HCT116 (cell line): ENCODE results near the gene RAP1B.

Experiments
- ATF3 ChIP-seq: IDR thresholded peaks from 2 replicates; pipeline ENCODE4 v1.6.1; 2012
- CBX3 ChIP-seq: IDR thresholded peaks from 2 replicates; pipeline ENCODE4 v1.6.1; 2012; ENCODE audit warnings: low read depth
- CEBPB ChIP-seq: IDR thresholded peaks from 2 replicates; pipeline ENCODE4 v1.6.1; 2012; ENCODE audit warnings: low read depth
- CTCF ChIP-seq, 3 experiments: fragments of 200-600 bp in 1 of 3; sonication (generic) in 1 of 3; IDR thresholded peaks in 2 of 3; conservative IDR thresholded peaks in 1 of 3; 2 replicates each; pipeline ENCODE4 v1.5.1; 2012 to 2017; ENCODE audit warnings: low read depth in 2 of 3, low read length in 2 of 3, antibody characterized with exemption in 1 of 3, borderline replicate concordance in 1 of 3, control low read depth in 1 of 3, mild to moderate bottlenecking in 1 of 3, mixed read lengths in 1 of 3, mixed run types in 1 of 3, moderate library complexity in 1 of 3; ENCODE audit not compliant: insufficient read depth in 1 of 3
- EZH2 ChIP-seq: fragments of 200-600 bp; sonication (generic); IDR thresholded peaks from 2 replicates; pipeline ENCODE4 v1.6.1; 2017; ENCODE audit warnings: antibody characterized with exemption, mixed run types
- EZH2phosphoT487 ChIP-seq: fragments of 200-600 bp; IDR thresholded peaks from 2 replicates; pipeline ENCODE4 v1.6.1; 2018; ENCODE audit warnings: antibody characterized with exemption, borderline replicate concordance
- JUND ChIP-seq: IDR thresholded peaks from 2 replicates; pipeline ENCODE4 v1.6.1; 2012
- MAX ChIP-seq: IDR thresholded peaks from 2 replicates; pipeline ENCODE4 v1.6.1; 2012
- POLR2A ChIP-seq: IDR thresholded peaks from 2 replicates; pipeline ENCODE4 v1.7.0; 2011; ENCODE audit warnings: borderline replicate concordance; ENCODE audit not compliant: insufficient read depth, insufficient read length; ENCODE audit errors: extremely low read depth
- POLR2AphosphoS5 ChIP-seq: IDR thresholded peaks from 2 replicates; pipeline ENCODE4 v1.6.1; 2011; ENCODE audit warnings: mild to moderate bottlenecking, low read depth, low read length, moderate library complexity
- YY1 ChIP-seq: IDR thresholded peaks from 2 replicates; pipeline ENCODE4 v1.6.1; 2011; ENCODE audit warnings: low read length, low read depth, moderate library complexity, mild to moderate bottlenecking; ENCODE audit not compliant: insufficient replicate concordance; ENCODE audit errors: extremely low read depth

GRCh38 chr12:68581926-68582325, 28.8 kb upstream of the RAP1B start:
- TF ChIP-seq YY1 (no peak), POLR2A (no peak), MAX (no peak), CBX3 (no peak), EZH2 (no peak), POLR2AphosphoS5 (no peak), CEBPB (no peak), CTCF (IDR thresholded peaks at IDR 0.05 in 2 of 3, conservative IDR thresholded peaks at IDR 0.05 in 1 of 3; ENCODE audit: borderline replicate concordance in 1 of 3, insufficient read depth in 1 of 3, low read depth in 2 of 3, low read length in 2 of 3) (no peak), ATF3 (no peak), JUND (no peak), EZH2phosphoT487 (no peak)
